DND-41 (cell line): ENCODE results near the gene ANAPC5.
"Not testable (repeated sequence)": the region's sequence is repeated elsewhere in the genome, so short reads cannot be mapped to it uniquely, and the experiment has no call there.

Experiments
- ATAC-seq: fragments of 200-7000 bp; cut with Tn5 transposase; 3 replicates; pipeline ENCODE4 v1.9.1; 2021; ENCODE audit warnings: low read depth; ENCODE audit not compliant: insufficient read depth
- DNase-seq: peaks from one replicate; pipeline ENCODE4 v3.0.0-alpha.2; 2020
- H2AFZ ChIP-seq: 2 replicates; pipeline ENCODE4 v1.6.0; 2012; ENCODE audit warnings: low read depth, low read length
- H3K27ac ChIP-seq: 2 replicates; pipeline ENCODE4 v1.5.1; 2012; ENCODE audit warnings: low read length, inconsistent platforms
- H3K27me3 ChIP-seq: fragments of 200-600 bp; sonication (generic); 2 replicates; pipeline ENCODE4 v1.6.0; 2012; ENCODE audit warnings: low read length, mild to moderate bottlenecking, inconsistent platforms; ENCODE audit not compliant: insufficient read depth, poor library complexity
- H3K36me3 ChIP-seq: 2 replicates; pipeline ENCODE4 v1.5.1; 2012; ENCODE audit warnings: low read length, inconsistent platforms; ENCODE audit not compliant: insufficient read depth
- H3K4me1 ChIP-seq: 2 replicates; pipeline ENCODE4 v1.5.1; 2012; ENCODE audit warnings: mild to moderate bottlenecking, low read length; ENCODE audit not compliant: insufficient read depth
- H3K4me2 ChIP-seq: 2 replicates; pipeline ENCODE4 v1.6.0; 2012; ENCODE audit warnings: mild to moderate bottlenecking, moderate library complexity, low read length, inconsistent platforms; ENCODE audit not compliant: insufficient read depth
- H3K4me3 ChIP-seq, 2 experiments: fragments of 200-600 bp in 1 of 2; shearing (Covaris generic) in 1 of 2; 2 replicates each; pipeline ENCODE4 v1.5.1; 2012 to 2016; ENCODE audit warnings: inconsistent platforms in 2 of 2, low read length in 2 of 2, mild to moderate bottlenecking in 2 of 2, low read depth in 1 of 2, moderate library complexity in 1 of 2
- H3K79me2 ChIP-seq: 2 replicates; pipeline ENCODE4 v1.6.0; 2012; ENCODE audit warnings: low read length, inconsistent platforms; ENCODE audit not compliant: insufficient read depth
- H3K9ac ChIP-seq: 2 replicates; pipeline ENCODE4 v1.6.0; 2012; ENCODE audit warnings: low read depth, mild to moderate bottlenecking, inconsistent platforms, low read length, moderate library complexity
- H3K9me3 ChIP-seq: 2 replicates; pipeline ENCODE4 v1.5.1; 2012; ENCODE audit warnings: low read length, moderate library complexity, mild to moderate bottlenecking, inconsistent platforms; ENCODE audit not compliant: insufficient read depth, severe bottlenecking
- H4K20me1 ChIP-seq: 2 replicates; pipeline ENCODE4 v1.6.0; 2012; ENCODE audit warnings: low read length; ENCODE audit not compliant: insufficient read depth
- CTCF ChIP-seq: IDR thresholded peaks from 2 replicates; pipeline ENCODE4 v1.5.1; 2012; ENCODE audit warnings: borderline replicate concordance, low read length, moderate library complexity, mild to moderate bottlenecking; ENCODE audit not compliant: poor library complexity, severe bottlenecking; ENCODE audit errors: extremely low read depth
- EZH2 ChIP-seq: IDR thresholded peaks from 3 replicates; pipeline ENCODE4 v1.6.1; 2012; ENCODE audit warnings: borderline replicate concordance, low read depth, mild to moderate bottlenecking, moderate library complexity, low read length, inconsistent platforms; ENCODE audit not compliant: severe bottlenecking

The ANAPC5 gene

GRCh38 chr12:121391619-121392324, 39.6 kb upstream of the ANAPC5 start:
- peak overlapping the region in 1 of 2 experiments; percentile 3; a peak in 1 of 4 replicates for H3K4me3 ChIP-seq
- no peaks in the 10 kb centered on the region for H4K20me1 ChIP-seq
- no peaks in the 10 kb centered on the region for H3K36me3 ChIP-seq
- no peaks in the 10 kb centered on the region for H3K27me3 ChIP-seq
- peak; percentile 29 for DNase-seq
- no peaks in the 10 kb centered on the region for H3K79me2 ChIP-seq
- peak overlapping the region; percentile 43 for H3K4me2 ChIP-seq
- H3K9ac ChIP-seq = no peak overlapping the region; the same call in 1 of the 2 replicates
- no peak for TF ChIP-seq EZH2
- no peak for TF ChIP-seq CTCF
- H3K9me3 ChIP-seq = no peaks in the 10 kb centered on the region
- peak; percentile 72; the same call in 2 of the 3 replicates for ATAC-seq
- peaks cover 10% of the 10 kb centered on the region for H3K4me1 ChIP-seq
- H2AFZ ChIP-seq = peak overlapping the region; percentile 67
- H3K27ac ChIP-seq = peak overlapping the region; percentile 0; the same call in 1 of the 2 replicates

- Histone ChIP-seq H3K9me3 (no peaks in the 10 kb centered on the region), H4K20me1 (no peaks in the 10 kb centered on the region), H3K79me2 (no peaks in the 10 kb centered on the region), H3K4me1 (peaks cover 10% of the 10 kb centered on the region), H3K27ac (no peak overlapping the region), H3K36me3 (no peaks in the 10 kb centered on the region), H3K4me2 (no peak overlapping the region), H3K9ac (no peak overlapping the region), H3K27me3 (no peaks in the 10 kb centered on the region), H2AFZ (no peak overlapping the region), H3K4me3 (no peak overlapping the region)
- ATAC-seq (no peak), DNase-seq (no peak)
- TF ChIP-seq EZH2 (no peak), CTCF (no peak)
Observed at GRCh38 chr12:121390856-121391255, 38.6 kb upstream of the ANAPC5 start.

GRCh38 chr12:121388421-121388981, 36.3 kb upstream of the ANAPC5 start:
- no peak for DNase-seq
- no peak overlapping the region for H3K9ac ChIP-seq
- H3K27ac ChIP-seq = no peak overlapping the region

GRCh38 chr12:121384891-121385290, 32.7 kb upstream of the ANAPC5 start:
- DNase-seq, ATAC-seq, H3K4me3 ChIP-seq, H3K79me2 ChIP-seq, H3K9ac ChIP-seq, H3K4me1 ChIP-seq, H3K4me2 ChIP-seq, H3K27ac ChIP-seq, H3K9me3 ChIP-seq, H3K27me3 ChIP-seq, H2AFZ ChIP-seq, H4K20me1 ChIP-seq, H3K36me3 ChIP-seq: not testable (repeated sequence)

More at GRCh38 chr12:121388421-121388981, 36.3 kb upstream of the ANAPC5 start:
- peaks cover 10% of the 10 kb centered on the region for H3K4me1 ChIP-seq
- TF ChIP-seq CTCF (no peak), EZH2 (no peak)
- no peaks in the 10 kb centered on the region for H3K27me3 ChIP-seq
- H4K20me1 ChIP-seq = no peaks in the 10 kb centered on the region
- H3K9me3 ChIP-seq = no peaks in the 10 kb centered on the region
- H3K4me2 ChIP-seq = no peak overlapping the region
- no peak overlapping the region for H3K4me3 ChIP-seq
- H3K36me3 ChIP-seq = no peaks in the 10 kb centered on the region
- ATAC-seq = no peak
- H2AFZ ChIP-seq = peak overlapping the region; percentile 7; the same call in 1 of the 2 replicates
- H3K79me2 ChIP-seq = no peaks in the 10 kb centered on the region
